ENCODE data around the gene SPON1. TPM values are rescaled to one million over a fixed set of nuclear protein-coding genes. Genes with fewer than 3 reads are reported as not detected.

The SPON1 gene
- total and polyA plus RNA-seq, 2 of the 8 experiments (the other 6 are each of a cell fraction or from before 2014, with no cell fraction given) = 1.5 to 5.4 TPM

GRCh38 chr11:13956988-13957387 lies 5.5 kb upstream of the SPON1 start:
- H3K79me1 ChIP-seq (ENCODE audit: low read depth, low read length) = no peaks in the 10 kb centered on the region
- H3K18ac ChIP-seq (ENCODE audit: extremely low read depth, low read length) = no peak overlapping the region
- H3K14ac ChIP-seq (ENCODE audit: insufficient read length) = no peak overlapping the region
- no peak overlapping the region for H3K56ac ChIP-seq (replicated peaks; ENCODE audit: insufficient read length, low read depth, low read length)
- FAIRE-seq = no peak
- ChIA-PET CTCF (ENCODE audit: partially characterized antibody) (interaction anchor here (0.6 to 11.3 kb wide), 44 partner anchors 8 to 461 kb away, joined by 3 to 101 read pairs (median 6); no protein-coding TSS in a partner anchor), POLR2A (ENCODE audit: partially characterized antibody) (no interaction called here)
- H3K27me3 ChIP-seq (replicated peaks in 1 of 4; ENCODE audit: control insufficient read depth in 3 of 4, extremely low read depth in 1 of 4, insufficient read depth in 3 of 4, low read length in 3 of 4) = peaks cover 9 to 25% (median 17%) of the 10 kb centered on the region in 4 experiments
- H3K4ac ChIP-seq (replicated peaks; ENCODE audit: insufficient read length, low read depth, low read length) = no peak overlapping the region
- H2BK120ac ChIP-seq (replicated peaks; ENCODE audit: low read depth, low read length) = no peak overlapping the region
- no peak overlapping the region for H2BK5ac ChIP-seq (ENCODE audit: low read depth, low read length)
- no peaks in the 10 kb centered on the region for H3K36me3 ChIP-seq (ENCODE audit: control insufficient read depth in 2 of 4, insufficient read depth in 4 of 4, low read length in 3 of 4)
- no peak overlapping the region for H2BK12ac ChIP-seq (ENCODE audit: low read depth, low read length)
- no peak overlapping the region for H3K4me3 ChIP-seq (ENCODE audit: extremely low read depth in 1 of 4, insufficient read depth in 2 of 4, low read depth in 3 of 4, low read length in 4 of 4)
- H4K20me1 ChIP-seq (replicated peaks in 1 of 2; ENCODE audit: control insufficient read depth in 1 of 2, insufficient read depth in 2 of 2, low read length in 2 of 2) = no peaks in the 10 kb centered on the region
- no peak overlapping the region for H3K23ac ChIP-seq (ENCODE audit: insufficient read length)
- no peak overlapping the region for H3K27ac ChIP-seq (ENCODE audit: low read depth, low read length)
- H2BK15ac ChIP-seq (ENCODE audit: low read length) = no peak overlapping the region
- no peak for DNase-seq (ENCODE audit: low read depth in 1 of 2, low spot score in 2 of 2)
- no peak overlapping the region for H2AFZ ChIP-seq (ENCODE audit: low read length)
- no peaks in the 10 kb centered on the region; the same call in 1 of the 2 replicates for H3K23me2 ChIP-seq (ENCODE audit: low read depth, low read length)
- no peak overlapping the region for H3K9ac ChIP-seq (replicated peaks in 1 of 4; ENCODE audit: extremely low read depth in 1 of 4, low read depth in 3 of 4, low read length in 3 of 4)
- peaks cover 0 to 8% (median 4%) of the 10 kb centered on the region in 4 experiments; a peak in 6 of 7 replicates for H3K4me1 ChIP-seq (replicated peaks in 1 of 4; ENCODE audit: control insufficient read depth in 3 of 4, insufficient read depth in 4 of 4, low read length in 3 of 4)
- H3K79me2 ChIP-seq (ENCODE audit: control insufficient read depth in 1 of 2, insufficient read depth in 2 of 2, low read length in 2 of 2) = no peaks in the 10 kb centered on the region
- WGBS, 2 experiments (ENCODE audit: extremely low coverage in 1 of 2, insufficient coverage in 1 of 2, insufficient read length in 1 of 2, insufficient replicate concordance in 2 of 2, low coverage in 1 of 2, low lambda C conversion rate in 2 of 2, missing lambda C conversion rate in 1 of 2) = 100% methylated on average over 1 of the region's 1 CpG; no CpG with 5 or more reads in 1 of the 2 experiments
- H4K91ac ChIP-seq (replicated peaks; ENCODE audit: insufficient read length, low read length) = no peak overlapping the region
- H4K8ac ChIP-seq (ENCODE audit: extremely low read depth, insufficient read depth, low read length) = no peak overlapping the region
- H4K5ac ChIP-seq (ENCODE audit: insufficient read length, low read depth, low read length) = no peak overlapping the region
- H3K9me3 ChIP-seq (ENCODE audit: insufficient read depth in 2 of 2, low read depth in 1 of 2, low read length in 1 of 2) = no peaks in the 10 kb centered on the region
- no peak overlapping the region for H2AK5ac ChIP-seq (ENCODE audit: low read depth, low read length)
- no peak overlapping the region for H2BK20ac ChIP-seq (ENCODE audit: low read length)
- no peak overlapping the region for H3K4me2 ChIP-seq (ENCODE audit: insufficient read depth in 1 of 2, low read depth in 2 of 2, low read length in 2 of 2)
- no peak for TF ChIP-seq TEAD4 (IDR thresholded peaks at IDR 0.05; ENCODE audit: low read depth, low read length)
- no peak for TF ChIP-seq EGR1 (IDR thresholded peaks at IDR 0.05; ENCODE audit: borderline replicate concordance, low read depth, low read length)
- no peak for TF ChIP-seq ATF3 (IDR thresholded peaks at IDR 0.05; ENCODE audit: insufficient read depth, low read depth, low read length)
- TF ChIP-seq TAF7 (optimal IDR thresholded peaks at IDR 0.05; ENCODE audit: borderline replicate concordance, low read depth, low read length) = no peak
- TF ChIP-seq CTBP2 (IDR thresholded peaks at IDR 0.05; ENCODE audit: borderline replicate concordance, insufficient read depth, insufficient read length, low read length) = no peak
- no peak for TF ChIP-seq USF2 (IDR thresholded peaks at IDR 0.05; ENCODE audit: low read length)
- no peak for TF ChIP-seq CHD2 (IDR thresholded peaks at IDR 0.05; ENCODE audit: low read length)
- no peak for TF ChIP-seq SIX5 (IDR thresholded peaks at IDR 0.05; ENCODE audit: low read depth, low read length)
- no peak for TF ChIP-seq CEBPB (IDR thresholded peaks at IDR 0.05; ENCODE audit: low read depth, low read length)
- no peak for TF ChIP-seq SP4 (IDR thresholded peaks at IDR 0.05; ENCODE audit: low read length)
- no peak for TF ChIP-seq ZNF274 (IDR thresholded peaks at IDR 0.05; ENCODE audit: borderline replicate concordance, extremely low read depth, low read length)
- no peak for TF ChIP-seq SRF (IDR thresholded peaks at IDR 0.05; ENCODE audit: low read depth, low read length)
- TF ChIP-seq PHF8 (conservative IDR thresholded peaks at IDR 0.05; ENCODE audit: low read depth, low read length) = no peak
- TF ChIP-seq KDM5A (IDR thresholded peaks at IDR 0.05; ENCODE audit: low read length) = no peak
